Dendritic cell treated with granulocyte-macrophage colony-stimulating factor and Interleukin-4, amounts not matched to agents 40 ng/mL and 50 ng/mL, for 4 days (primary cell): Measurements from ENCODE around the gene TBC1D16.

Source experiments
- H3K27ac Mint-ChIP-seq: one replicate; pipeline ENCODE4 v1.8.0; 2022; ENCODE audit warnings: mild to moderate bottlenecking, mixed read lengths
- H3K27me3 Mint-ChIP-seq: one replicate; pipeline ENCODE4 v1.8.0; 2022; ENCODE audit warnings: mild to moderate bottlenecking, mixed read lengths
- H3K36me3 Mint-ChIP-seq: one replicate; pipeline ENCODE4 v1.8.0; 2022; ENCODE audit warnings: low read depth, mixed read lengths
- H3K4me1 Mint-ChIP-seq: one replicate; pipeline ENCODE4 v1.8.0; 2022; ENCODE audit warnings: low read depth, mixed read lengths
- H3K4me3 Mint-ChIP-seq: one replicate; pipeline ENCODE4 v1.8.0; 2022; ENCODE audit warnings: mild to moderate bottlenecking, moderate library complexity, mixed read lengths
- H3K9me3 Mint-ChIP-seq: one replicate; pipeline ENCODE4 v1.8.0; 2022; ENCODE audit warnings: mixed read lengths
- intact Hi-C: fragments of 100-400 bp; cut with micrococcal nuclease; formaldehyde crosslinking; loops from one replicate; pipeline ENCODE4 v1.15.0; 2022

The TBC1D16 gene

DNA sequence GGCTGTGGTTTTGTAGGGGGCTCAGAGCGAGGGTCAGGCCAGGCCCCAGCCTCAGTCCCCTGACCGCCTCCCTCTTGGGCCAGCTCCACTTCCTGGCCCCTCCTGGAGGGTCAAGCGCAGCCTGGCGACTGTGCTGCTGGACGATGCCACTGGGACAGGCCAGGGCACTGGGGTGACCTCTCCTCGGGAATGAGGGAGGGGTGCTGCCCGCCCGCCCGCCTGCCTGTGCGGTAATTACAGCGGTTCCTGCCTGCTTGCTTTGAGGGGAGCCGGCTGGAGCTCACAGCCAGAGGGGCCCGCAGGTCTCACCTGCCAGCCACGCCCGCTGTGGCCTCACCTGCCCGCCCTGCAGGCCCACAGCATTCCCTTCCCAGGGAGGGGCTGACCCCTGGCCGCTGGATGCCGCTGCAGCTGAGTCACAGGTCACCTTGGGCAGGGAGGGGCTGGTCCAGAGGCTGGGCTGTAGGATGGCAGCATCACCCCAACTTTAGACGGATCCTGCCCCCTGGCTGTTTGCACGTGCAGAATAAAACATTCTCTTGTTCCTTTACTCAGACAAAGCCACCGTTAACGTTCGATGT is 119.7 kb downstream of the TBC1D16 start:
- Mint-ChIP-seq H3K36me3 (no peaks in the 10 kb centered on the region), H3K27me3 (peaks cover 34% of the 10 kb centered on the region), H3K4me1 (peaks cover 5% of the 10 kb centered on the region), H3K4me3 (no peak overlapping the region), H3K9me3 (no peaks in the 10 kb centered on the region), H3K27ac (no peak overlapping the region)
- intact Hi-C loops, result loop anchor here (5.0 kb wide), 2 partner anchors 129 to 174 kb away; no protein-coding TSS in a partner anchor

DNA sequence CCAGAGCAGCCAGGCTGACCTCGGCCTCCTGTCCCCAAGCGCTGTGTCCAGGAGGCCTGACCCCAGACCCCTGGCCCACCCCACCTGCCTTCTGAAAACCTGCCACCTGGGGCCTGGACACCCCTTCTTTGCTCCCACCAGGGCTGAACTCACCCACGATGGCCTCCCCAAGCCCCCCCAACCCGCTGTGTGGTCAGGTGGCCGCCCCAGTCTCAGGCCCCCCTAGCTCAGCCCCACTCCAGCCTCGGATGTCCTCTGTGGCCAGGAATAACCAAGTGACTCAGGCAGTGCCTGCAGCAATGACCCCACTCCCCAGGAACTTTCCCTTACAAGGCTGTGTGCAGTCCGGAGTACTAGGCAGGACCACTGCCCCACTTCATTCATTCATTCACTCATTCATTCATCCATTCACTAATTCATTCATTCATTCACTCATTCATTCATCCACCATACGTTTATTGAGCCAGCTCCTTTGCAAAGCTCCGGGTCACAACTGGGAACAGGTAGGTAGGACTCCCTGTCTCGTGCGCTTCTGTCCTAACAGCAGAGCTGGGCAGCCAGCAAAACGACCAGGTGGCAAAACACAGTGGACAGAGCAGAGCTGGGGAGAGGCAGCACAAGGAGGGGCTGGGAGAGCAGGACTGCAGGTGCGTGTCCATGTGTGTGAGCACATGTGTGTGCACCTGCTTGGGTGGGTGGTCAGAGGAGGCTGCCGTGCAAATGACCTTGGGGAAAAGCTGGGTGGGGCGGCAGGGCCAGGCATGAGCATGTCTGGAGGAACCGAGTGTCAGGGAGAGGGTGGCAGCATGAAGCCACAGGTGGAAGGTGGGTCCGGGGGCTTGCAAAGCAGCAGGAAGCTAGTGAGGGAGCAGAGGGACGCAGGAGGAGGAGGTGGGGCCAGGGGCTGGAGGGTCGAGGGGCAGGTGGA is 120.6 kb downstream of the TBC1D16 start:
- no peaks in the 10 kb centered on the region for H3K36me3 Mint-ChIP-seq
- no peak overlapping the region for H3K27ac Mint-ChIP-seq
- H3K4me3 Mint-ChIP-seq, result no peak overlapping the region
- H3K4me1 Mint-ChIP-seq, result peaks cover 5% of the 10 kb centered on the region
- peaks cover 34% of the 10 kb centered on the region for H3K27me3 Mint-ChIP-seq
- H3K9me3 Mint-ChIP-seq, result no peaks in the 10 kb centered on the region
- intact Hi-C loops, result loop anchor here (5.0 kb wide), 2 partner anchors 128 to 173 kb away; no protein-coding TSS in a partner anchor

DNA sequence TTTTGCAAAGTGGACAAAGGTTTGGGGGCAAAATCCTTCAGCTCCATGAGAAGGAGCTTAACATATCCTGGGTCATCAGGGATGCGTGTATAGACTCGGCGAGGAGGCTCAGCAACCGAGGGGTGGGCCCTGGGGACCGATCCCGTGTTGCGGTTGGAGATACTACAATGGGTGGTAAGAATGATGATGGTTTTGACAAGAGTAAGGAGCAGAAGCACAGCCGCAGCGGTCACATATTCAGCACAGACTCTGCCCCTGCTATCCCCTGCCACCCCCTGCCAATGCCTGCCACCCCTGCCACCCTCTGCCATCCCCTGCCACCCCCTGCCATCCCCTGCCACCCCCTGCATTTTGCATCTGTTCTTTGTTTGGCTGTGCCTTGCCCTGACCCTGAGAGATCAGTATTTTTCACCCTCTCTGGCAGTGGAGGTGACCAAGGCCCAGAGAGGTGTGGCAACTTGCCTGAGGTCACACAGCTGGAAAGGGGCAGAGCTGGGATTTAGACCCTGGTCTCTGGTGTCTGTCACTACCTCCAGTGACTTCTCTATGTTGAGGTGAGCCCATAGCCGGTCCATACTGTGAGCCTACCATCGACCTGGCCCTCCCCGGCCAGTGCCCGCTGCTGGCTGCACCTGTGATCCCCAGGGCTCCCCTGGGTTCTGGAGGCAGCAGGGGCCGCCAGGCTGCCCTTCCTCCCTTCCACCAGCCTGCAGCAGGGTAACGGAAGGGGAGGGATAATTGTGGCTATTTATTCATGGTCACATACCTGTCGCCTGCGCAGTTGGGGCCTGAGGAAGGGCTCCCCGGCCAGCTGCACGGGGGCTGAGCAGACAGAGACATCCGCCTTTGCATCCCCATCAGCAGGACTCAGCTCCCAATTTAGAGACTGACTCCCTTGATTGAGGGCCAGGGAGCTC is 121.5 kb downstream of the TBC1D16 start:
- Mint-ChIP-seq H3K4me3 (no peak overlapping the region), H3K4me1 (peaks cover 3% of the 10 kb centered on the region), H3K27ac (no peak overlapping the region), H3K36me3 (no peaks in the 10 kb centered on the region), H3K27me3 (peaks cover 35% of the 10 kb centered on the region), H3K9me3 (no peaks in the 10 kb centered on the region)
- intact Hi-C loops, result no loop called here

DNA sequence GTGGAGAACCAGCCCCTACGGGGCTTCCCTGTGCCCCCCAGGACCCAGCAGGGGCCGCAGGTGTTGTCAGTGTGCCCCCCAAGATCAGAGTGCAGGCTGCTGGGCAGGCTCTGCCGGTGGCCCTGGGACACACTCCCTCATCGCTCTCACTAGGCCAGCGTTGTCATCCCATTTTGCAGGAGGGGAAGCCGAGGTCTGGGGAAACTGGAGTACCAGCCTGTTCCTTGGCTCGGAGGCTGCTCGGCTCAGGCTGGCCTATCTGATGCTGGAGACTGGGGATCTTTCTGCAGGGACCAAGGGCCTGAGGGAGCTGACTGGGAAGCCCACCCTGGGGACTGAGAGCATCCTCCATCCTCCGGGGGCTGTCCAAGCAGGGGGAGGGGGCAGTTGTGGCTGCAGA is 122.2 kb downstream of the TBC1D16 start:
- H3K27ac Mint-ChIP-seq, result no peak overlapping the region

DNA sequence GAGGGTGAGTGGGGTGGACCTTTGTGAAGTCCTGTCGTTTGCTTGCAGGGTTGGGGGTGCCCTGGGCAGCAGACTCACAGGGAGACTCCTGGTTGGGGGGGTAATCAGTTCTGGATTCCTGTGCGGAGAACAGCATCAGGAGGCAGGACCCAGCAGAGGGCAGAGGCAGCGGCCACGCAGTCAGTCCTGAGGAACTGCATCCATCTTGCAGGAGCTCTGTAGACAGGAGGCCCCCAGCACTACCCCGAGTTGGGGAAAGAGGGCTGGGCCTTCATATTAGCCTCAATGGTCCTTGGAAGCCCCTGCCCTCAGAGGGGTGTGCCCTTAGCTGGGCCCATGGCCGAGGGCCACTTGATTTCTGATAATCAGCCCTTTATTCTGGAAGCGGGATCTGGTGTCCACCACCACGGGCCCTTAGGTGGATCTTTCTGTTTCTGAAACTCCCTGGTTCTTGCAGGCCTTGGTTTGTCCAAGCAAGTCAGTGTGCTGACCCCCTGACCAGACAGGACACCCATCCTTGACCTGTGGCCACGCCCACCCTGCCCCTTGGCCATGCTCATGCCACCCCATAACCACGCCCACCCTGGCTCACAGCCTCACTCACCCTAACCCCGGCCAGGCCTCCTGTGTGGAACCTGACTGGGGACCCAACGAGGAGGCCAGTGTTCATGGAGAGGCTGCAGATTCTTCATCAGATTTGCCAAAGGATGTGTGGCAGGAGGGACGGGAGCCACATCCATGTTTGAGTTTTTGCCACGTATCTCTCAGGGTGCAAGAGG is 122.9 kb downstream of the TBC1D16 start:
- no peaks in the 10 kb centered on the region for H3K9me3 Mint-ChIP-seq
- H3K4me3 Mint-ChIP-seq, result no peak overlapping the region
- peaks cover 31% of the 10 kb centered on the region for H3K27me3 Mint-ChIP-seq
- no peaks in the 10 kb centered on the region for H3K36me3 Mint-ChIP-seq
- intact Hi-C loops, result no loop called here
- no peaks in the 10 kb centered on the region for H3K4me1 Mint-ChIP-seq
- no peak overlapping the region for H3K27ac Mint-ChIP-seq

More for the DNA sequence above, 122.2 kb downstream of the TBC1D16 start:
- H3K36me3 Mint-ChIP-seq, result no peaks in the 10 kb centered on the region
- intact Hi-C loops, result no loop called here
- no peaks in the 10 kb centered on the region for H3K9me3 Mint-ChIP-seq
- peaks cover 35% of the 10 kb centered on the region for H3K27me3 Mint-ChIP-seq
- H3K4me1 Mint-ChIP-seq, result no peaks in the 10 kb centered on the region
- H3K4me3 Mint-ChIP-seq, result no peak overlapping the region

DNA sequence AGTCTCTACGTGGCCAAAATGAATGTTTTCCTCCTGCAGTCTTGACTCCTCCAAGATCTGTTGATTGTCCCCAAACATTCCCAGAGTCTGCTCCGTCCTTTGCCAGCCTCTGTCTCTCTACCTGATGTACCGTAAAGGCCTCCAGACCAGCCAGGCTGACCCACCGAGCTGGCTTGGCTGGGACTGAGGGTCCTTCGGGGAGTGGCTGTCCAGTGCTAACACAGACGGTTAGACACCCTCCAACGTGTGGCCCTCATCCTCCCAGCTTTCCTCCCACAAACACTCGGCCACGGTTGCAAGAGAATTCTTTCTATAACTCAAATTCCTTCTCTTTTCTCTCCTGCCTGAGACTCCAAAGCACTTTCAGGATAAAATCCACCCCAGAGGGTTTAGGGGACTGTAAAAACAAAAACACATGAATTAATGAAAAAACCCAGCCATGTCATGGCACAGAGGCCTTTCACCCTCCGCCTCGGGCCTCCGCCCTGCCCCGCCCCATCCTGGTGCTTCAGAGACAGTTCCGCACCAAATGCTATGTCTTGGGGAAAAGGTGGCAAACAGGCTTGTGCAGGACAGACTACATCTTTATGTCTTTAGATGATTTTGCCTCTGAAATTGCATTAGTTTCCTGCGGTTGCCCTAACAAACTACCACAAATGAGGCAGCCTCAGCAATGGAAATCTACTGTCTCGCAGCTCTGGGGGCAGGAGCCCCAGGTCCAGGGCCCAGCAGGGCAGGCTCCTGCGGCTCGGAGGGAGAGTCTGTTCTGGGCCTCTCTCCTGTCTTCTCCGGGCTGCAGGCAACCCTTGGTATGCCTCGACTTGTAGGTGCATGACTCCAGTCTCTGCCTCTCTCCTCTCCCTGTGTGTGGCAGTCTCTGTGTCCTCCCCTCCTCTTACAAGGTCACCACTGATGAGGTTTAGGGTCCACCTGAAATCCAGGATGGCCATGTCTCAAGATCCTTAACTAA is 124.0 kb downstream of the TBC1D16 start:
- Mint-ChIP-seq H3K27me3 (peaks cover 24% of the 10 kb centered on the region), H3K9me3 (no peaks in the 10 kb centered on the region), H3K36me3 (no peaks in the 10 kb centered on the region), H3K4me1 (no peaks in the 10 kb centered on the region), H3K4me3 (no peak overlapping the region), H3K27ac (no peak overlapping the region)
- intact Hi-C loops, result no loop called here

DNA sequence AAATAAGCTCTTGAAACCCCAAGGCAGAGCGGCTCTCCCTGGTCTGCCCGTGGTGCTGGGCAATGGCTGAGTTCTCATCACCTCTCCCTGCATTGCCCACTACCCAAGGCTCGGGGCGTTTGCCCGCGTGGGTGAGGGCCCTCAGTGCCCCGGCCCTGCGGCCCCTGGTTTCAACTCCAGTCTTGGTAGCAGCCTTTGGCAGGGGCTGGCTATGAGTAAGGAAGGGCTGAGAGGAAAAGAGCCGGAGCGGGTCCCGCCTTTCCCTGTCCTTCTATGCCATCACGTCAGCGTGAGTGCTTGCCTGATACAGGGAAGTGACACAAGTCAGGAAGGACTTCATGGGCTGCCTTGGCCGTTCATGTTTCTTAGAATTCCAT is 124.7 kb downstream of the TBC1D16 start:
- intact Hi-C loops, result no loop called here

DNA sequence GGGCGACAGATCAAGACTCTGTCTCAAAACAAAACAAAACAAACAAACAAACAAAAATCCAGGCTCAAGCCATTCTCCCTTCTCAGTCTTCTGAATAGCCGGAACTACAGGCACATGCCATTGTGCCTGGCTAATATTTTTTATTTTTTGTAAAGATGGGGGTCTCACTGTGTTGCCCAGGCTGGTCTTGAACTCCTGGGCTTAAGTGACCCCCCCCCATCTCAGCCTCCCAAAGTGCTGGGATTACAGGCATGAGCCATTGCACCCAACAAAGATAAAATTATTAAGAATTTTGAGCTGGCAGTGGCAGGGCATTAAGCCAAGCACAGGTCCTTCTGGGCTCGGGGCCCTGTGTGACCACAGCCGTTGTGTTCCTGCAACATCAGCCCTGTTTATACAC is 126.6 kb downstream of the TBC1D16 start:
- no peaks in the 10 kb centered on the region for H3K9me3 Mint-ChIP-seq
- no peaks in the 10 kb centered on the region for H3K36me3 Mint-ChIP-seq
- peaks cover 5% of the 10 kb centered on the region for H3K4me1 Mint-ChIP-seq
- H3K27me3 Mint-ChIP-seq, result peaks cover 18% of the 10 kb centered on the region
- intact Hi-C loops, result no loop called here
- no peak overlapping the region for H3K27ac Mint-ChIP-seq
- H3K4me3 Mint-ChIP-seq, result no peak overlapping the region

More for the DNA sequence above, 124.7 kb downstream of the TBC1D16 start:
- Mint-ChIP-seq H3K4me1 (no peaks in the 10 kb centered on the region), H3K36me3 (no peaks in the 10 kb centered on the region), H3K4me3 (no peak overlapping the region), H3K27me3 (peaks cover 26% of the 10 kb centered on the region), H3K9me3 (no peaks in the 10 kb centered on the region), H3K27ac (no peak overlapping the region)

DNA sequence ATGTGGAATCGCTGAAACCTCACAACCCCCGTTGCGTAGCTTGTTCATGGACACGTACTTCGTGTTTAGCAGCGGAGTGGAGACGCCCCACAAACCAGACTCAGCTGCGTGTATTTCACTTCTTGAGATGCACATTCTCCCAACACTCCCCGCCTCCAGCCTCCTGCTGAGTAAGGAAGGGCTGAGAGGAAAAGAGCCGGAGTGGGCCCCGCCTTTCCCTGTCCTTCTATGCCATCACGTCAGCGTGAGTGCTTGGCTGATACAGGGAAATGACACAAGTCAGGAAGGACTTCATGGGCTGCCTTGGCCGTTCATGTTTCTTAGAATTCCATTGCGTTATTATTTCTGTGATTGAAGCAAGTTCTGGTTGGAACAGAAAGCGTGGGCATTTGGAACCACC is 127.8 kb downstream of the TBC1D16 start:
- Mint-ChIP-seq H3K4me1 (peaks cover 5% of the 10 kb centered on the region), H3K27me3 (peaks cover 20% of the 10 kb centered on the region), H3K27ac (no peak overlapping the region), H3K36me3 (no peaks in the 10 kb centered on the region), H3K9me3 (no peaks in the 10 kb centered on the region), H3K4me3 (no peak overlapping the region)
- intact Hi-C loops, result no loop called here

DNA sequence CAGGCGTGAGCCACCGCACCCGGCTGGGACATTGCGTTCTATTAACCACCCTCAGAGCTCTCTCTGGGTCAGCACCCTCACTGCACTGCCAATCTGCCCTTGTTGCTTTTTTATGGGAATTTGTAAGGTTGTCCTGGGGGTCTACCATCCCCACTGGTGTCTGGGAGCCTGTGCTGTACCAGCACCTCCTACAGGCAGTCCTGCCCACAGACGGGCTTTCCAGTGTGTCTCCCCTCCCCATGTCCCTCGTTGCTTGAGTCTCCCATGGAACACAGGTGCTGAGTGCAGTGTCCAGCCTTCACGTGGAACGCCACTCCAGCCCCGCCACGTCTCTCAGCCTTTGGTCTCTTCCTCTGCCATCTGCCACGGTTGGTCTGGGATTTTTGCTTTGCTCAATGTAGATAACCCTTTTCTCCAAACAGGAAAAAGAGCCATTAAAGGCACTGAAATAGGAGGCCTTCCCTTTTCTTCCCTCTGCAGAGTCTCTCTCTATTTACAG is 128.4 kb downstream of the TBC1D16 start:
- Mint-ChIP-seq H3K27me3 (peaks cover 25% of the 10 kb centered on the region), H3K36me3 (no peaks in the 10 kb centered on the region), H3K4me1 (peaks cover 5% of the 10 kb centered on the region), H3K4me3 (no peak overlapping the region), H3K9me3 (no peaks in the 10 kb centered on the region), H3K27ac (no peak overlapping the region)
- intact Hi-C loops, result no loop called here

DNA sequence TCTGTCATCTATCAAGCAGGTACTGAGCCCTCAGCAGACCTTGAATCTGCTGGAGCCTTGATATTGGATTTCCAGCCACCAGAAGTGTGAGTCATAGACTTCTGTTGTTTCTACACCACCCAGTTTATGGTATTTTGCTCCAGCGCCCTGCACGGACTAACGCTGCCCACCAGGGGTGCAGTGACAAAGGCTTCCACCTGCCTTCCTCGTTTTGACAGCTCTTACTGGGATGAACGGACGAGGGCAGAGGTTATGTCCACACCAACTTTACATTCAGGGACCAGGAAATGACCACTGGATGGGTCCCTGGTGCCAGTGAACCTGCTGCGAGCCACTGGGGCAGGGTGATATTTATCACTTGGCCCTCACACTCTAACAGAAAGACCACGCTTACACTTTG is 129.8 kb downstream of the TBC1D16 start:
- Mint-ChIP-seq H3K27ac (no peak overlapping the region), H3K27me3 (peaks cover 33% of the 10 kb centered on the region), H3K36me3 (no peaks in the 10 kb centered on the region), H3K9me3 (no peaks in the 10 kb centered on the region), H3K4me3 (no peak overlapping the region), H3K4me1 (peaks cover 5% of the 10 kb centered on the region)
- intact Hi-C loops, result no loop called here

DNA sequence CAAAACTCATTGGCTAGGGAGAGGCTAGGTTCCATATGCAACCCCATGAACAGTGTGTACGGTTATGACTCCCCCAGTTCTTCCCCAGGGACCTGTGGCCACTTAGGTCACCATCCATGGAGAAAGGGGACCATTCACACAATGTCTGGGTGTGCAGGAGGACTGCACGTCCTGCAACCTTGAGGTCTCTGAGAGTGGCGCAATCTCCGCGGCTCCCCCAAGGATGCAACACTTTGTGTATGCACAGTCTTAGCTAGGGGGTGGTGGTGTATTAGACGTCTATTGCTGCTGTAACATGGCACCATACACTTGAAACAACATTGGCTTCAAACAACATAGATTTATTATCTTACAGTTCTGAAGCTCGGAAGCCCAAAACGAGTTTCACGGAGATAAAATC is 130.8 kb downstream of the TBC1D16 start:
- H3K4me1 Mint-ChIP-seq, result peaks cover 5% of the 10 kb centered on the region
- no peak overlapping the region for H3K27ac Mint-ChIP-seq
- no peaks in the 10 kb centered on the region for H3K36me3 Mint-ChIP-seq
- no peaks in the 10 kb centered on the region for H3K9me3 Mint-ChIP-seq
- H3K4me3 Mint-ChIP-seq, result no peak overlapping the region
- intact Hi-C loops, result no loop called here
- peaks cover 33% of the 10 kb centered on the region for H3K27me3 Mint-ChIP-seq
